ENCODE results near the gene SEC62.
A peak's percentile ranks its signal among the peaks of the same experiment; 100 is the strongest.

SEC62 gene

GRCh38 chr3:170022336-170022735, 55.7 kb downstream of the SEC62 start:
- TF ChIP-seq TAF1 (IDR thresholded peaks at IDR 0.05; ENCODE audit: borderline replicate concordance, low read depth, low read length), result no peak
- no peak for TF ChIP-seq POLR2AphosphoS5 (IDR thresholded peaks at IDR 0.05; ENCODE audit: low read depth, low read length)
- TF ChIP-seq POLR2A (IDR thresholded peaks at IDR 0.05; ENCODE audit: low read depth, low read length), result no peak
- DNase-seq (ENCODE audit: insufficient read length), result no peak
- FAIRE-seq, result no peak

GRCh38 chr3:170023165-170023564, 56.6 kb downstream of the SEC62 start:
- no peak for DNase-seq (ENCODE audit: insufficient read length)
- TF ChIP-seq TAF1 (IDR thresholded peaks at IDR 0.05; ENCODE audit: borderline replicate concordance, low read depth, low read length) (no peak), POLR2A (IDR thresholded peaks at IDR 0.05; ENCODE audit: low read depth, low read length) (no peak), POLR2AphosphoS5 (IDR thresholded peaks at IDR 0.05; ENCODE audit: low read depth, low read length) (no peak)
- no peak for FAIRE-seq

- DNase-seq (ENCODE audit: insufficient read length) (no peak), FAIRE-seq (no peak)
- no peak for TF ChIP-seq TAF1 (IDR thresholded peaks at IDR 0.05; ENCODE audit: borderline replicate concordance, low read depth, low read length)
These were observed 58.0 kb downstream of the SEC62 start for GRCh38 chr3:170024581-170024980.

- no peak for FAIRE-seq
- DNase-seq (ENCODE audit: insufficient read length), result no peak
- TF ChIP-seq TAF1 (IDR thresholded peaks at IDR 0.05; ENCODE audit: borderline replicate concordance, low read depth, low read length) (no peak), POLR2AphosphoS5 (IDR thresholded peaks at IDR 0.05; ENCODE audit: low read depth, low read length) (no peak)
These were observed 60.9 kb downstream of the SEC62 start for GRCh38 chr3:170027233-170028102.

- no peak for TF ChIP-seq POLR2A (IDR thresholded peaks at IDR 0.05; ENCODE audit: low read depth, low read length)
- DNase-seq (ENCODE audit: insufficient read length) (no peak), FAIRE-seq (no peak)
These were observed 66.9 kb downstream of the SEC62 start for GRCh38 chr3:170033489-170033888.

GRCh38 chr3:170037463-170038433, 71.1 kb downstream of the SEC62 start, which contains the start of gene GPR160:
Gene GPR160 (plus strand): TSS chr3:170037995. CDS start chr3:170083973, 45,978 bp downstream.
- DNase-seq (ENCODE audit: insufficient read length) (peak; percentile 66), FAIRE-seq (peak; percentile 94)
- TF ChIP-seq TAF1 (IDR thresholded peaks at IDR 0.05; ENCODE audit: borderline replicate concordance, low read depth, low read length) (no peak), POLR2AphosphoS5 (IDR thresholded peaks at IDR 0.05; ENCODE audit: low read depth, low read length) (no peak), POLR2A (IDR thresholded peaks at IDR 0.05; ENCODE audit: low read depth, low read length) (no peak; the same call in 1 of the 2 replicates)

GRCh38 chr3:170038434-170039110, 72.0 kb downstream of the SEC62 start:
- FAIRE-seq, result peak; percentile 65

GRCh38 chr3:170040418-170040817, 73.8 kb downstream of the SEC62 start:
- no peak for TF ChIP-seq TAF1 (IDR thresholded peaks at IDR 0.05; ENCODE audit: borderline replicate concordance, low read depth, low read length)
- TF ChIP-seq POLR2AphosphoS5 (IDR thresholded peaks at IDR 0.05; ENCODE audit: low read depth, low read length), result no peak
- no peak for TF ChIP-seq POLR2A (IDR thresholded peaks at IDR 0.05; ENCODE audit: low read depth, low read length)
- FAIRE-seq (peak; percentile 57), DNase-seq (ENCODE audit: insufficient read length) (no peak)

More at GRCh38 chr3:170038434-170039110, 72.0 kb downstream of the SEC62 start:
- peak; percentile 29 for DNase-seq (ENCODE audit: insufficient read length)
- no peak for TF ChIP-seq TAF1 (IDR thresholded peaks at IDR 0.05; ENCODE audit: borderline replicate concordance, low read depth, low read length)
- 0 out of 2 replicates have a peak, but pooled peaks have one; percentile 40 for TF ChIP-seq POLR2AphosphoS5 (IDR thresholded peaks at IDR 0.05; ENCODE audit: low read depth, low read length)
- TF ChIP-seq POLR2A (IDR thresholded peaks at IDR 0.05; ENCODE audit: low read depth, low read length), result peak; percentile 38; the same call in 1 of the 2 replicates

GRCh38 chr3:170043506-170043905, 76.9 kb downstream of the SEC62 start:
- FAIRE-seq (peak; percentile 56), DNase-seq (ENCODE audit: insufficient read length) (no peak)

GRCh38 chr3:170044271-170044670, 77.7 kb downstream of the SEC62 start:
- DNase-seq (ENCODE audit: insufficient read length) (no peak), FAIRE-seq (no peak)
- TF ChIP-seq POLR2A (IDR thresholded peaks at IDR 0.05; ENCODE audit: low read depth, low read length) (no peak), TAF1 (IDR thresholded peaks at IDR 0.05; ENCODE audit: borderline replicate concordance, low read depth, low read length) (no peak), POLR2AphosphoS5 (IDR thresholded peaks at IDR 0.05; ENCODE audit: low read depth, low read length) (no peak)

More at GRCh38 chr3:170043506-170043905, 76.9 kb downstream of the SEC62 start:
- no peak for TF ChIP-seq POLR2A (IDR thresholded peaks at IDR 0.05; ENCODE audit: low read depth, low read length)
- no peak for TF ChIP-seq POLR2AphosphoS5 (IDR thresholded peaks at IDR 0.05; ENCODE audit: low read depth, low read length)
- no peak for TF ChIP-seq TAF1 (IDR thresholded peaks at IDR 0.05; ENCODE audit: borderline replicate concordance, low read depth, low read length)

GRCh38 chr3:170044795-170045244, 78.2 kb downstream of the SEC62 start:
- peak; percentile 94 for FAIRE-seq
- TF ChIP-seq POLR2AphosphoS5 (IDR thresholded peaks at IDR 0.05; ENCODE audit: low read depth, low read length), result peak; percentile 37; the same call in 1 of the 2 replicates
- TF ChIP-seq POLR2A (IDR thresholded peaks at IDR 0.05; ENCODE audit: low read depth, low read length), result peak; percentile 44; the same call in 1 of the 2 replicates
- 0 out of 2 replicates have a peak, but pooled peaks have one; percentile 20 for TF ChIP-seq TAF1 (IDR thresholded peaks at IDR 0.05; ENCODE audit: borderline replicate concordance, low read depth, low read length)
- peak; percentile 27 for DNase-seq (ENCODE audit: insufficient read length)

Data from GM12892 (cell line).